Activated CD8-positive, alpha-beta T cell treated with anti-CD3 and anti-CD28 coated beads, Interleukin-2, amount 10 ng/mL, durations not matched to agents 7 days and 5 days (primary cell): ENCODE data around the gene TRIM29. TPM values are rescaled to one million over a fixed set of nuclear protein-coding genes. Genes with fewer than 3 reads are reported as not detected.

Source experiments
- ATAC-seq: fragments of 150-1000 bp; cut with Tn5 transposase; one replicate; pipeline ENCODE4 v1.10.0; 2021; ENCODE audit warnings: moderate library complexity
- CTCF ChIA-PET: fragments of 350-600 bp; sonication (Branson Sonifier 250); formaldehyde crosslinking; loops from one replicate; lab custom pipeline; 2021; ENCODE audit warnings: antibody characterized with exemption; lab: Charles Lee
- POLR2A ChIA-PET: fragments of 350-600 bp; sonication (Branson Sonifier 250); formaldehyde crosslinking; loops from one replicate; lab custom pipeline; 2021; ENCODE audit warnings: antibody characterized with exemption; lab: Charles Lee
- DNase-seq: peaks from one replicate; pipeline ENCODE4 v3.0.0-alpha.2; 2020
- H3K27ac Mint-ChIP-seq: one replicate; pipeline ENCODE4 v1.8.0; 2021; ENCODE audit warnings: mild to moderate bottlenecking, mixed read lengths
- H3K27me3 Mint-ChIP-seq: one replicate; pipeline ENCODE4 v1.8.0; 2021; ENCODE audit warnings: low read depth, mixed read lengths
- H3K36me3 Mint-ChIP-seq: one replicate; pipeline ENCODE4 v1.8.0; 2021; ENCODE audit warnings: low read depth, mixed read lengths
- H3K4me1 Mint-ChIP-seq: one replicate; pipeline ENCODE4 v1.8.0; 2021; ENCODE audit warnings: low read depth, mixed read lengths
- H3K4me3 Mint-ChIP-seq: one replicate; pipeline ENCODE4 v1.8.0; 2021; ENCODE audit warnings: mild to moderate bottlenecking, mixed read lengths
- H3K9me3 Mint-ChIP-seq: one replicate; pipeline ENCODE4 v1.8.0; 2022; ENCODE audit warnings: mixed read lengths; ENCODE audit not compliant: insufficient read depth
- total RNA-seq, 2 experiments: library from RNA; stranded (reverse); gene quantifications; one replicate each; pipeline ENCODE4 v1.2.3, GENCODE V29; 2021

Gene TRIM29, protein sequence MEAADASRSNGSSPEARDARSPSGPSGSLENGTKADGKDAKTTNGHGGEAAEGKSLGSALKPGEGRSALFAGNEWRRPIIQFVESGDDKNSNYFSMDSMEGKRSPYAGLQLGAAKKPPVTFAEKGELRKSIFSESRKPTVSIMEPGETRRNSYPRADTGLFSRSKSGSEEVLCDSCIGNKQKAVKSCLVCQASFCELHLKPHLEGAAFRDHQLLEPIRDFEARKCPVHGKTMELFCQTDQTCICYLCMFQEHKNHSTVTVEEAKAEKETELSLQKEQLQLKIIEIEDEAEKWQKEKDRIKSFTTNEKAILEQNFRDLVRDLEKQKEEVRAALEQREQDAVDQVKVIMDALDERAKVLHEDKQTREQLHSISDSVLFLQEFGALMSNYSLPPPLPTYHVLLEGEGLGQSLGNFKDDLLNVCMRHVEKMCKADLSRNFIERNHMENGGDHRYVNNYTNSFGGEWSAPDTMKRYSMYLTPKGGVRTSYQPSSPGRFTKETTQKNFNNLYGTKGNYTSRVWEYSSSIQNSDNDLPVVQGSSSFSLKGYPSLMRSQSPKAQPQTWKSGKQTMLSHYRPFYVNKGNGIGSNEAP
- not detected for total RNA-seq

DNA sequence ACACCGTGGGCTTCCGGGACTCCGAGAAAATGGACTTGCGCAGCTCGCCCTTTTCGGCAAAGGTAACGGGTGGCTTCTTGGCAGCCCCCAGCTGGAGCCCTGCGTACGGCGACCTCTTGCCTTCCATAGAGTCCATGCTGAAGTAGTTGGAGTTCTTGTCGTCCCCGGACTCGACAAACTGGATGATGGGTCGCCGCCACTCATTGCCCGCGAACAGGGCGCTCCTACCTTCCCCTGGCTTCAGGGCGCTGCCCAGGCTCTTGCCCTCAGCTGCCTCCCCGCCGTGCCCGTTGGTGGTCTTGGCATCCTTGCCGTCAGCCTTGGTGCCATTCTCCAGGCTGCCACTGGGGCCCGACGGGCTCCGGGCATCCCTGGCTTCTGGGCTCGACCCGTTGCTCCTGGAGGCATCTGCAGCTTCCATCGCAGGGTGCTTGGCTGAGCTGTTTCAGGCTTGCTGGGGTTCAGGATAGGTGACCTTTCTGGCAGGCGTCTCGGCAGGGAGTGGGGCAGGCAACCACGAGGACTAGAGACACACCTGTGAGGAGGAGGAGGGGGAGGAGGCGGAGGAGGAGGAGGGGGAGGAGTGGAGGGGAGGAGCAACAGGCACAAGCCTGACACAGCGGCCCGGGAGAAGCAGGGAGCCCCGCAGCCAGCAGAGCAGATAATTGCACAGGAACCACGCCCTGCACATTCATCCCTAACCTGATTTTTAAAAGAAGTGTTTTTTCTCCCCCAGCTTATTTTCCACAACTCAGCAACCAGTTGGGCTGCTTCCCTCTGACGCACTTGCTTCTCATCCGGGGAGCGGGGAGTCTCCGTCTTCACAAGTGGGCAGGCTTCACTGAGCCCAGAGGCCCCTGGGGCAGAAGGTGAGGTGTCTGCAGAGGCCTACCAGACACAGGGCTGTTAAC is at the start of gene TRIM29:
TRIM29 (minus strand) TSS at position 503 of the 911 bp plus-strand sequence; CDS start at position 421, 82 bp downstream.
- H3K27me3 Mint-ChIP-seq, result no peaks in the 10 kb centered on the region
- POLR2A ChIA-PET, result no interaction called here
- H3K4me1 Mint-ChIP-seq, result no peaks in the 10 kb centered on the region
- H3K4me3 Mint-ChIP-seq, result no peak within 1 kb of the TSS
- no peaks in the 10 kb centered on the region for H3K9me3 Mint-ChIP-seq
- DNase-seq, result peak; percentile 16
- CTCF ChIA-PET, result no interaction called here
- H3K27ac Mint-ChIP-seq, result no peak within 1 kb of the TSS
- no peak for ATAC-seq
- no peaks in the 10 kb centered on the region for H3K36me3 Mint-ChIP-seq

DNA sequence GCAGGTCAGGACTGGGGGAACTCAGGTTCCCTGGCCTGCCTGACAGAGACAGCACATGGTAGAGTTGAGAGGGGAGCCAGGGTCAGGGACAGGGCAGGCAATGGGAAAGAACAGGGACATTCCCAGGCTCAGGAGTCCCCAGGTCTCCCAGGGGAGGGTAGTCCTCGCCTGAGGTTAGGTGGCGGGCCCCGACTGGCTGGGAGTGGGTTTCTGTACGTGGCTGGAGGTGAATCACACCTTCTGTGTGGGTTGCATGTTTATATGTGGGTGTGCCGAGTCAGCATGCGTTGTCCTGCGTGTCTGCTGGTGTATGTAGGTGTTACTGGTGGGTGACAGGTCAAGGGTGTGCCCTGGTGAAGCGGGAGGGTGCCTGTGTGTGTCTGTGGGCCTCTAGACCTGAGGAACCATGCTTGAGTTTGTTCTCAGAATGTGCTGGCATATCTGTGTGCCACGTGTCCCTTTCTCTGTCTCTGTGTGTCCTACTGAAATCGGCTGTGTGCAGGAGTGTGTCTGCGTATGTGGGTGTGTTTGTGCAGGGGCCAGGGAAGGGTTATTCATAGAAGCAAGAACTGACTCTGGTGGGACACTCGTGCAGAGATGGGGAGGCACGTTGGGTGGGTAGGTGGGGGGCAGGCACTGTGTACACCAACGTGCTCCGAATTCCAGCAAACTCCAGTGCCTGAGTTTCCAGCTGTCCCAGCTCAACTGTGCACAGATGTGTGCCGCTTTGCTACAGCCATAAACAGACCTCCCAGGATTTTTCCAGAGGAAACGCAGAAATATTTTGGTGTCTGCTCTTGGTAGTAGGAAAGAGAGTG is 49.1 kb upstream of the TRIM29 start:
- no peaks in the 10 kb centered on the region for H3K36me3 Mint-ChIP-seq
- DNase-seq (no peak), ATAC-seq (no peak)
- H3K27ac Mint-ChIP-seq, result no peak overlapping the region
- no peaks in the 10 kb centered on the region for H3K4me1 Mint-ChIP-seq
- H3K27me3 Mint-ChIP-seq, result peaks cover 10% of the 10 kb centered on the region
- H3K9me3 Mint-ChIP-seq, result no peaks in the 10 kb centered on the region
- ChIA-PET CTCF (interaction anchor here (0.6 to 1.6 kb wide), 2 partner anchors 18 to 496 kb away, joined by 4 to 5 read pairs; no protein-coding TSS in a partner anchor), POLR2A (no interaction called here)
- no peak overlapping the region for H3K4me3 Mint-ChIP-seq

- Mint-ChIP-seq H3K4me3 (no peak overlapping the region), H3K9me3 (no peaks in the 10 kb centered on the region), H3K27me3 (peaks cover 10% of the 10 kb centered on the region), H3K4me1 (no peaks in the 10 kb centered on the region), H3K27ac (no peak overlapping the region), H3K36me3 (no peaks in the 10 kb centered on the region)
- POLR2A ChIA-PET, result no interaction called here
- DNase-seq (no peak), ATAC-seq (no peak)
- CTCF ChIA-PET, result interaction anchor here (1.6 kb wide), 1 partner anchor 18 kb away, joined by 5 read pairs; no protein-coding TSS in a partner anchor
These were observed 48.5 kb upstream of the TRIM29 start for GRCh38 chr11:120186456-120186773.

DNA sequence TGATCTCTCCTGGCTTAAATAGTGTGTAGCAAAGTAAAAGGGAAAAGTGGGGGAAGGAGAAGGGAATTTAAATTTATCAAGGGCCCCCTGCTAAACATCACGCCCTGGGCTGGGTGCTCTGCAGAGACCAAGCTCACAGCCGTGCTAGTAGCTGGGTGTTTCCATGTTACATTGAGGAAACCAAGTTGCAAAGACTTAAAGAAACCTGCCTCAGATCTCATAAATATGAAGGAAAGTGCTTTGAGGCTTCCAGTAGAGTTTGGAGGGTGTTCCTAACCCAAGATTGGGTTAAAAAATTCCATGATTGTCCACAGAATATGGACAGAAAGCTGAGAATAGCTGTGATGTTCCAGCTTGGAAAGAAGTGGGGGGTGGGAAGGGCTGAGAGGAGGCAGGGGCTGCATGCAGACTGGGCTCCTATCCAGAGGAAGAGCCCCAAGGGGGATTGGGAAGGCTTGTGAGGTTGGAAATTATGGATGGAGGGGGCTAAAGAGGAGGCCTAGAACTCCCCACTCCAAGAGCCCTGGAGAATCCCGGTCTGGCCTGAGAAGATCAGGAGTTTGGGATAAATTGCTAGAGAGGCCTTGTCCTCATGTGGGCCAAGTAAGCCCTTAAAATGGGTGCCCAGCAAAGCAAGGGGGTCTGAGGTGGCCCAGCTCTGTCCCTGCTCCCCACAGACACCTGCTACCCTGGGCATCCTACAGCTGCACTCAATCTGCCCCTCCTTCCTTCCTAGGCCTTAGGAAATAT is 48.0 kb upstream of the TRIM29 start:
- Mint-ChIP-seq H3K9me3 (no peaks in the 10 kb centered on the region), H3K27me3 (peaks cover 10% of the 10 kb centered on the region), H3K4me3 (no peak overlapping the region), H3K27ac (no peak overlapping the region), H3K36me3 (no peaks in the 10 kb centered on the region), H3K4me1 (no peaks in the 10 kb centered on the region)
- CTCF ChIA-PET, result interaction anchor here (1.1 kb wide), 1 partner anchor 17 kb away, joined by 4 read pairs; no protein-coding TSS in a partner anchor
- DNase-seq (no peak), ATAC-seq (no peak)
- POLR2A ChIA-PET, result no interaction called here

- Mint-ChIP-seq H3K27me3 (peaks cover 10% of the 10 kb centered on the region), H3K4me3 (no peak overlapping the region), H3K27ac (no peak overlapping the region), H3K9me3 (no peaks in the 10 kb centered on the region), H3K36me3 (no peaks in the 10 kb centered on the region), H3K4me1 (no peaks in the 10 kb centered on the region)
- ATAC-seq (no peak), DNase-seq (no peak)
- ChIA-PET CTCF (interaction anchor here (1.1 kb wide), 1 partner anchor 16 kb away, joined by 4 read pairs; no protein-coding TSS in a partner anchor), POLR2A (no interaction called here)
These were observed 47.2 kb upstream of the TRIM29 start for GRCh38 chr11:120184946-120185705.

DNA sequence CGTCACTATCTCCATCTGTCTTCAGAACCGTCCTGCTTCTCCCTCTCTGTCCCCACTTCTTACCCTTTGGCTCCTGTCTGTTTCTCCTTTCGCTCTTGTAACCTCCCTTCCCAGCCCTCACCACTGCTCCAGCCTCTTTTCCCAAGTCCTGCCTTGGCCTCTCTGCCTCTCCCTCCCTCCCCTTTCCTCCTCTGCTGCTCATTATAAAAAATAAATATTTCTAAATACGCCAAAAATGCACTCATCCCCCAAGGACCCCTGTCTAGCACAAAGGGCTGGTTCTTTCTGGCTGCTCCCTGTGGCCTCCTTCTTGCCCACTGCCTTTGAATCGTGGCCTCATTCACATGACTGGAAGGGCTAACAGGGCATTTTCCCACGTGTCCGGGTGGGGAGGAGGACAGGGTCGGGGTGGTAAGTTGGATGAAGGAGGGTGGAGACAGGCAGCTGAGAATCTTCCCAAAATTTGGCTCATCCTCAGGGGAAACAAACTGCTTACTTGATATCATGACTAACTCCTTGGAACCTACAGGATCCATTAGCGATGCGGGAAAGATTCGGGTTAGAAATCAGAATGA is 46.5 kb upstream of the TRIM29 start:
- DNase-seq (no peak), ATAC-seq (no peak)
- Mint-ChIP-seq H3K4me3 (no peak overlapping the region), H3K36me3 (no peaks in the 10 kb centered on the region), H3K9me3 (no peaks in the 10 kb centered on the region), H3K27ac (no peak overlapping the region), H3K27me3 (peaks cover 10% of the 10 kb centered on the region), H3K4me1 (no peaks in the 10 kb centered on the region)
- POLR2A ChIA-PET, result no interaction called here
- CTCF ChIA-PET, result no interaction called here

DNA sequence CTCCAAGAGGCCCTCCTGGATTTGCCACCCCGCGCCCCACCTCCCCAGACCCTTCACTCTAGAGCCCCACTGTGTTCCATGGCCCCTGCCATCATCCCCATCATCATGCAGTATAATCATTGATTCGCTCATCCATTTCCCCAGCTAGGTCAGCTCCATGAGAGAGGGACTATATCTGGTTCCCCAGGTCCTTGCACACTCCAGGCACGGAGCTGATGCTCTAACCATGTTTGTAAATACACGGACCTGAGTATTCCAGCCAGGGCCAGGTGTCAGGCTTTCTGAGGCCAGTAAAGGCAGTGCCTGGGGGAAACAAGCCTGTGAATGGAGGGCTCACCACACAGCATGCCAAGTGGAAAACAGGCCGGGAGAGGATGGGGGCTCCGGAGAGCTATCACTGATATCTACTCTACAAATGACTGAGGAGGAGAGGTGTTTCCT is 45.8 kb upstream of the TRIM29 start:
- no peaks in the 10 kb centered on the region for H3K4me1 Mint-ChIP-seq
- ATAC-seq (no peak), DNase-seq (no peak)
- POLR2A ChIA-PET, result no interaction called here
- CTCF ChIA-PET, result interaction anchor here (1.3 kb wide), 1 partner anchor 15 kb away, joined by 6 read pairs; no protein-coding TSS in a partner anchor
- H3K9me3 Mint-ChIP-seq, result no peaks in the 10 kb centered on the region
- no peak overlapping the region for H3K4me3 Mint-ChIP-seq
- H3K27me3 Mint-ChIP-seq, result peaks cover 10% of the 10 kb centered on the region
- H3K36me3 Mint-ChIP-seq, result no peaks in the 10 kb centered on the region
- H3K27ac Mint-ChIP-seq, result no peak overlapping the region

DNA sequence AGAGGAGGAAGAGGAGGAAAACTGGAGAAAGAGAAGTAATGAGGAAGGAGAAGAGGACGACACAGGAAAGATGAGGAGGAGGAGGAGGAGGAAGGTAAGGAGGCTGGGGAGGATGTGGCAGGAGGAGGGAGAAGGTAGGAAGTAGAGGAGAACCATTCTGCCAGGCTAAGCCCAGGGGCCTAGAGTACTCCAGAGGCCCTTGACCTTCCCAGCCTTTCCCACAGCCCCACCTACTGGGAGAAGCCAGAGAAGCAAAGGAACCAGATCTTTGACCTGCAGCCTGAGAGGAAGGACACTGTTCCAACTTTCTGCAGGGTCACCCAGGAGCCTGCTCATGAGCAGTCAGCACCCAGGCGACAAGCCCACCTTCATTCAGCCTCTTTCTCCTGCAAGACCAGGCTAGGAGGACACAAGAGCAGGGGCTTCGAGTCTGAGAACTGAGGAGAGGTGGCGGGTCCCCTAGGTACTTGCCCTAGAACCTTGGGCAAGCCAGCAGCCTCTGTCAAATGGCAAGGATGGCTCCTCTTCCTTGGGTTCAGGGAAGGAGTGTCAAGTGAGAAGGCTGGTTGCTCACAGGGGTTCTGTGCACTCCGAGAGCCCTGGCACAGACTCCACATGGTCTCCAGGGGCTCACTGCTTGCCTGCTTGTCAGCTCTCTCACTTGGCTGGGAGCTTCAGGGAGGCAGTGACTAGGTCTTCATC is 45.0 kb upstream of the TRIM29 start:
- no peak for ATAC-seq

DNA sequence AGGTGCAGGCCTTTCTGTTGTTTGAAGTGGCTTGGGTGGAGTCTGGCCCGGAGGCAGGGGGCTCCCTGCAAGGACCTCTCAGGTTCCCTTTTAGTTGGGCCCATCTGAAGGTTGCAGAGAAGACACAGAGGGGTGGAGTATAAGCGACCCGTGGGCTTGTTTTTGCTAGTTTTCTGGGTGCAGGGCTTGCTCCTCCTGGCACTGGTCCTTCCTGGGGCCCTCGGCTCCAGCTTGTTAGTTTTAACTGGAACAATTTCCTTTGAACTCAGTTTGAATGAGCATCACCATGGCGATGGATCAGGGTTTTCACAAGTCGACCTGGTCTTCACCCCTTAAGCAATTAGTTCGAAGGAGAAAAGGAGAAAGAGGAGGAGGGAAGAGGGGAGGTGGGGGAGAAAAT is 44.5 kb upstream of the TRIM29 start:
- Mint-ChIP-seq H3K9me3 (no peaks in the 10 kb centered on the region), H3K36me3 (no peaks in the 10 kb centered on the region), H3K4me3 (no peak overlapping the region), H3K27me3 (peaks cover 7% of the 10 kb centered on the region), H3K27ac (no peak overlapping the region), H3K4me1 (no peaks in the 10 kb centered on the region)
- peak; percentile 18 for DNase-seq
- ChIA-PET POLR2A (no interaction called here), CTCF (no interaction called here)
- ATAC-seq, result no peak

More for the DNA sequence above, 45.0 kb upstream of the TRIM29 start:
- no peak for DNase-seq
- H3K9me3 Mint-ChIP-seq, result no peaks in the 10 kb centered on the region
- H3K27ac Mint-ChIP-seq, result no peak overlapping the region
- H3K4me3 Mint-ChIP-seq, result no peak overlapping the region
- H3K36me3 Mint-ChIP-seq, result no peaks in the 10 kb centered on the region
- ChIA-PET CTCF (interaction anchor here (1.3 kb wide), 1 partner anchor 15 kb away, joined by 6 read pairs; no protein-coding TSS in a partner anchor), POLR2A (no interaction called here)
- H3K4me1 Mint-ChIP-seq, result no peaks in the 10 kb centered on the region
- peaks cover 7% of the 10 kb centered on the region for H3K27me3 Mint-ChIP-seq
